K562 (cell line): ENCODE results near the gene RPS2. TPM values are rescaled to one million over a fixed set of nuclear protein-coding genes. Genes with fewer than 3 reads are reported as not detected.

Experiments used
- CREB1 ChIP-seq, 2 experiments: sonication (generic) in 1 of 2; formaldehyde crosslinking in 1 of 2; IDR thresholded peaks; 2 replicates each; pipeline versions ENCODE4 v1.6.1 to v1.8.0; 2012 to 2022; ENCODE audit warnings: inconsistent platforms in 1 of 2, mild to moderate bottlenecking in 1 of 2, missing genetic modification reagents in 1 of 2, moderate library complexity in 1 of 2
- EZH2 ChIP-seq: IDR thresholded peaks from 2 replicates; pipeline ENCODE4 v1.6.1; 2012; ENCODE audit warnings: low read depth, mild to moderate bottlenecking, inconsistent platforms, low read length, borderline replicate concordance
- KDM1A ChIP-seq, 2 experiments: fragments of 450-650 bp; IDR thresholded peaks; 2 replicates each; pipeline ENCODE4 v1.6.1; 2016; ENCODE audit warnings: mild to moderate bottlenecking in 2 of 2
- MCM5 ChIP-seq: fragments of 450-650 bp; IDR thresholded peaks from 2 replicates; pipeline ENCODE4 v1.6.1; 2016; ENCODE audit warnings: low read depth
- MYC ChIP-seq, 2 experiments: fragments of 250-450 bp in 1 of 2; sonication (Bioruptor Pico) in 1 of 2; IDR thresholded peaks; 2 replicates each; pipeline versions ENCODE4 v1.5.1 to v1.6.1; 2012 to 2021; ENCODE audit warnings: low read depth in 2 of 2, borderline replicate concordance in 1 of 2, improper control_type of control experiment in 1 of 2, low read length in 1 of 2, mild to moderate bottlenecking in 1 of 2, moderate library complexity in 1 of 2
- PHF8 ChIP-seq: fragments of 200-600 bp; sonication (generic); IDR thresholded peaks from 2 replicates; pipeline ENCODE4 v1.6.1; 2012; ENCODE audit warnings: mixed run types, mild to moderate bottlenecking, inconsistent platforms, low read length, moderate library complexity, borderline replicate concordance
- SNIP1 ChIP-seq: fragments of 450-650 bp; IDR thresholded peaks from 2 replicates; pipeline ENCODE4 v1.7.1; 2017; ENCODE audit warnings: low read depth, mild to moderate bottlenecking
- ZNF57 ChIP-seq: fragments of 450-650 bp; formaldehyde crosslinking; IDR thresholded peaks from 2 replicates; pipeline ENCODE4 v1.4.0; 2020; ENCODE audit warnings: mild to moderate bottlenecking, moderate library complexity
- ZNF785 ChIP-seq: fragments of 250-450 bp; sonication (Bioruptor Pico); IDR thresholded peaks from 2 replicates; pipeline ENCODE4 v1.4.0; 2020; ENCODE audit warnings: mild to moderate bottlenecking
- polyA plus RNA-seq, 8 experiments: library from polyadenylated mRNA; depleted of rRNA in 4 of 8; stranded (reverse) in 5 of 8; unstranded in 3 of 8; fragments of >200 nt; fragmentation: Nextera tagmentation in 2 of 8; fragmentation: Illumina TruSeq in 1 of 8; extraction: Ambion mirVana in 2 of 8; extraction: Trizol in 1 of 8; gene quantifications; 2 replicates each; pipeline versions ENCODE4 v1.2.1 to v1.2.3, GENCODE V29; 2011 to 2014; ENCODE audit warnings: inconsistent platforms in 1 of 8, missing spikeins in 1 of 8
- total RNA-seq, 7 experiments: library from RNA; depleted of rRNA in 6 of 7; stranded (reverse); fragments of >200 nt in 6 of 7; fragmentation: Illumina TruSeq in 2 of 7; extraction: Trizol in 2 of 7; gene quantifications; 2 replicates each; pipeline versions ENCODE4 v1.2.1 to v1.2.3, GENCODE V29; 2011 to 2021; ENCODE audit warnings: low replicate concordance in 1 of 7
- TF ChIP-seq, protein P1 (sequence below), 2 experiments: IDR thresholded peaks; 2 replicates each; pipeline ENCODE4 v1.6.1; 2012; ENCODE audit warnings: improper control_type of control experiment in 2 of 2, low read depth in 2 of 2, low read length in 2 of 2, borderline replicate concordance in 1 of 2
- TF ChIP-seq, protein P2 (sequence below): fragments of 450-650 bp; formaldehyde crosslinking; conservative IDR thresholded peaks from 2 replicates; pipeline ENCODE4 v1.4.0; 2022; ENCODE audit warnings: mild to moderate bottlenecking, missing genetic modification characterization
- TF ChIP-seq, protein P3 (sequence below): sonication (generic); formaldehyde crosslinking; IDR thresholded peaks from 2 replicates; pipeline ENCODE4 v1.8.1; 2023; ENCODE audit warnings: mild to moderate bottlenecking, missing genetic modification reagents
- TF ChIP-seq, protein P4 (sequence below): fragments of 200-800 bp; sonication (Bioruptor generic); IDR thresholded peaks from 2 replicates; pipeline ENCODE4 v1.6.1; 2016; ENCODE audit warnings: missing genetic modification characterization, missing compliant biosample characterization

Gene RPS2
- total and polyA plus RNA-seq, 9 of the 15 experiments (the other 6 are each of a cell fraction or from before 2014, with no cell fraction given), result 834 to 4,794 (median 3,793) TPM

DNA sequence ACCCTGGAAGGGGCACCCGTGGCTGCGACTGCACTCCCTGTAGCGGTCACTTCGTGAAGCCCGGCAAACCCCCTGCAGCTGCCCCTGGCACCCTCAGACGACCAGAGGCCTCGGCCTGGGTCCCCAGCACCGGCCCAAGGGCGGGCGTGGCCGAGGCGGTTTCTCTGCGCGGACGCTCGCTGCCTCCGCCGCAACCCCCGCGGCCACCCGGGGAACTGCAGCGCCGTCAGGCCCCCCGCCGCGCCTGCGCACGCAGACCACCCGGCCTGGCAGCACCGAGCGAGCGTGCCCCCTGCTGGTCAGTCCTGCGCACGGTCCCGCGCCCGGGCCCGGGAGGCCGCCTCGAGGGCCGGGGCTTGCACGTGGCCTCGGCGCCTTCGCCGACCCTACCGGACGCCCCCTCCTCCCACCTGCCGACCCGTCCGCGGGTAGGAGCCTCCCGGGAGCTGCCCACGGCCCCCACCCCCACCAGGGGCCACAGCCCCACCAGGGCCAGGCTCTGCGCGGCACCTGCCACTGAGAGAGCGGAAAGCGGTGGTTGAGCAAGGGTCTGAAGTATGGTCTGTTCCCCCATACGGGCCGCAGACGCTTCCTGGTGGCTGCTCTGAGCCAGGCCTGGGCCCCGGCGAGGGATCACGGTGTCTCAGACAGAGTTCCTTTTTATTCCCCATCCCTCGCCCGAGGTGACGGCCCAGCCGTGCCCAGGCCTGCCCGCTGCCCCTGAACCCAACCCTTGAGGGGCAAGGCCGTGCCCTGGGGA, 34.9 kb downstream of the RPS2 start (continued):
- TF ChIP-seq, protein P1, sequence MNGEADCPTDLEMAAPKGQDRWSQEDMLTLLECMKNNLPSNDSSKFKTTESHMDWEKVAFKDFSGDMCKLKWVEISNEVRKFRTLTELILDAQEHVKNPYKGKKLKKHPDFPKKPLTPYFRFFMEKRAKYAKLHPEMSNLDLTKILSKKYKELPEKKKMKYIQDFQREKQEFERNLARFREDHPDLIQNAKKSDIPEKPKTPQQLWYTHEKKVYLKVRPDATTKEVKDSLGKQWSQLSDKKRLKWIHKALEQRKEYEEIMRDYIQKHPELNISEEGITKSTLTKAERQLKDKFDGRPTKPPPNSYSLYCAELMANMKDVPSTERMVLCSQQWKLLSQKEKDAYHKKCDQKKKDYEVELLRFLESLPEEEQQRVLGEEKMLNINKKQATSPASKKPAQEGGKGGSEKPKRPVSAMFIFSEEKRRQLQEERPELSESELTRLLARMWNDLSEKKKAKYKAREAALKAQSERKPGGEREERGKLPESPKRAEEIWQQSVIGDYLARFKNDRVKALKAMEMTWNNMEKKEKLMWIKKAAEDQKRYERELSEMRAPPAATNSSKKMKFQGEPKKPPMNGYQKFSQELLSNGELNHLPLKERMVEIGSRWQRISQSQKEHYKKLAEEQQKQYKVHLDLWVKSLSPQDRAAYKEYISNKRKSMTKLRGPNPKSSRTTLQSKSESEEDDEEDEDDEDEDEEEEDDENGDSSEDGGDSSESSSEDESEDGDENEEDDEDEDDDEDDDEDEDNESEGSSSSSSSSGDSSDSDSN (IDR thresholded peaks at IDR 0.05; ENCODE audit: borderline replicate concordance in 1 of 2, low read depth in 2 of 2, low read length in 2 of 2), result 0 out of 4 replicates have a peak, but pooled peaks of 1 of the 2 experiments have one; percentile 73
- TF ChIP-seq CREB1 (IDR thresholded peaks at IDR 0.05) (no peak), CREB1 (CRISPR knock-in tag; IDR thresholded peaks at IDR 0.05) (peak; percentile 57; the same call in 1 of the 2 replicates), ZNF785 (CRISPR knock-in tag) (no peak), SNIP1 (no peak), MYC (IDR thresholded peaks at IDR 0.05; ENCODE audit: low read depth, low read length) (peak; percentile 93), MYC (CRISPR knock-in tag; IDR thresholded peaks at IDR 0.05; ENCODE audit: borderline replicate concordance, low read depth) (no peak), MCM5 (no peak), PHF8 (peak; percentile 71; the same call in 1 of the 2 replicates), ZNF57 (CRISPR knock-in tag) (no peak), KDM1A (IDR thresholded peaks at IDR 0.05) (no peak), EZH2 (no peak)
- TF ChIP-seq, protein P2, sequence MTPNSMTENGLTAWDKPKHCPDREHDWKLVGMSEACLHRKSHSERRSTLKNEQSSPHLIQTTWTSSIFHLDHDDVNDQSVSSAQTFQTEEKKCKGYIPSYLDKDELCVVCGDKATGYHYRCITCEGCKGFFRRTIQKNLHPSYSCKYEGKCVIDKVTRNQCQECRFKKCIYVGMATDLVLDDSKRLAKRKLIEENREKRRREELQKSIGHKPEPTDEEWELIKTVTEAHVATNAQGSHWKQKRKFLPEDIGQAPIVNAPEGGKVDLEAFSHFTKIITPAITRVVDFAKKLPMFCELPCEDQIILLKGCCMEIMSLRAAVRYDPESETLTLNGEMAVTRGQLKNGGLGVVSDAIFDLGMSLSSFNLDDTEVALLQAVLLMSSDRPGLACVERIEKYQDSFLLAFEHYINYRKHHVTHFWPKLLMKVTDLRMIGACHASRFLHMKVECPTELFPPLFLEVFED (CRISPR knock-in tag), result no peak
- TF ChIP-seq, protein P3, sequence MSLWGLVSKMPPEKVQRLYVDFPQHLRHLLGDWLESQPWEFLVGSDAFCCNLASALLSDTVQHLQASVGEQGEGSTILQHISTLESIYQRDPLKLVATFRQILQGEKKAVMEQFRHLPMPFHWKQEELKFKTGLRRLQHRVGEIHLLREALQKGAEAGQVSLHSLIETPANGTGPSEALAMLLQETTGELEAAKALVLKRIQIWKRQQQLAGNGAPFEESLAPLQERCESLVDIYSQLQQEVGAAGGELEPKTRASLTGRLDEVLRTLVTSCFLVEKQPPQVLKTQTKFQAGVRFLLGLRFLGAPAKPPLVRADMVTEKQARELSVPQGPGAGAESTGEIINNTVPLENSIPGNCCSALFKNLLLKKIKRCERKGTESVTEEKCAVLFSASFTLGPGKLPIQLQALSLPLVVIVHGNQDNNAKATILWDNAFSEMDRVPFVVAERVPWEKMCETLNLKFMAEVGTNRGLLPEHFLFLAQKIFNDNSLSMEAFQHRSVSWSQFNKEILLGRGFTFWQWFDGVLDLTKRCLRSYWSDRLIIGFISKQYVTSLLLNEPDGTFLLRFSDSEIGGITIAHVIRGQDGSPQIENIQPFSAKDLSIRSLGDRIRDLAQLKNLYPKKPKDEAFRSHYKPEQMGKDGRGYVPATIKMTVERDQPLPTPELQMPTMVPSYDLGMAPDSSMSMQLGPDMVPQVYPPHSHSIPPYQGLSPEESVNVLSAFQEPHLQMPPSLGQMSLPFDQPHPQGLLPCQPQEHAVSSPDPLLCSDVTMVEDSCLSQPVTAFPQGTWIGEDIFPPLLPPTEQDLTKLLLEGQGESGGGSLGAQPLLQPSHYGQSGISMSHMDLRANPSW (CRISPR knock-in tag), result 0 out of 2 replicates have a peak, but pooled peaks have one; percentile 43
- TF ChIP-seq, protein P4, sequence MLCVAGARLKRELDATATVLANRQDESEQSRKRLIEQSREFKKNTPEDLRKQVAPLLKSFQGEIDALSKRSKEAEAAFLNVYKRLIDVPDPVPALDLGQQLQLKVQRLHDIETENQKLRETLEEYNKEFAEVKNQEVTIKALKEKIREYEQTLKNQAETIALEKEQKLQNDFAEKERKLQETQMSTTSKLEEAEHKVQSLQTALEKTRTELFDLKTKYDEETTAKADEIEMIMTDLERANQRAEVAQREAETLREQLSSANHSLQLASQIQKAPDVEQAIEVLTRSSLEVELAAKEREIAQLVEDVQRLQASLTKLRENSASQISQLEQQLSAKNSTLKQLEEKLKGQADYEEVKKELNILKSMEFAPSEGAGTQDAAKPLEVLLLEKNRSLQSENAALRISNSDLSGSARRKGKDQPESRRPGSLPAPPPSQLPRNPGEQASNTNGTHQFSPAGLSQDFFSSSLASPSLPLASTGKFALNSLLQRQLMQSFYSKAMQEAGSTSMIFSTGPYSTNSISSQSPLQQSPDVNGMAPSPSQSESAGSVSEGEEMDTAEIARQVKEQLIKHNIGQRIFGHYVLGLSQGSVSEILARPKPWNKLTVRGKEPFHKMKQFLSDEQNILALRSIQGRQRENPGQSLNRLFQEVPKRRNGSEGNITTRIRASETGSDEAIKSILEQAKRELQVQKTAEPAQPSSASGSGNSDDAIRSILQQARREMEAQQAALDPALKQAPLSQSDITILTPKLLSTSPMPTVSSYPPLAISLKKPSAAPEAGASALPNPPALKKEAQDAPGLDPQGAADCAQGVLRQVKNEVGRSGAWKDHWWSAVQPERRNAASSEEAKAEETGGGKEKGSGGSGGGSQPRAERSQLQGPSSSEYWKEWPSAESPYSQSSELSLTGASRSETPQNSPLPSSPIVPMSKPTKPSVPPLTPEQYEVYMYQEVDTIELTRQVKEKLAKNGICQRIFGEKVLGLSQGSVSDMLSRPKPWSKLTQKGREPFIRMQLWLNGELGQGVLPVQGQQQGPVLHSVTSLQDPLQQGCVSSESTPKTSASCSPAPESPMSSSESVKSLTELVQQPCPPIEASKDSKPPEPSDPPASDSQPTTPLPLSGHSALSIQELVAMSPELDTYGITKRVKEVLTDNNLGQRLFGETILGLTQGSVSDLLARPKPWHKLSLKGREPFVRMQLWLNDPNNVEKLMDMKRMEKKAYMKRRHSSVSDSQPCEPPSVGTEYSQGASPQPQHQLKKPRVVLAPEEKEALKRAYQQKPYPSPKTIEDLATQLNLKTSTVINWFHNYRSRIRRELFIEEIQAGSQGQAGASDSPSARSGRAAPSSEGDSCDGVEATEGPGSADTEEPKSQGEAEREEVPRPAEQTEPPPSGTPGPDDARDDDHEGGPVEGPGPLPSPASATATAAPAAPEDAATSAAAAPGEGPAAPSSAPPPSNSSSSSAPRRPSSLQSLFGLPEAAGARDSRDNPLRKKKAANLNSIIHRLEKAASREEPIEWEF (CRISPR knock-in tag), result no peak
